ENCODE results near the gene NUDT8. TPM values are rescaled to one million over a fixed set of nuclear protein-coding genes. Genes with fewer than 3 reads are reported as not detected.
A peak's percentile ranks its signal among the peaks of the same experiment; 100 is the strongest.

Gene NUDT8
- total and polyA plus RNA-seq, 10 of the 15 experiments (the other 5 are each of a cell fraction or from before 2014, with no cell fraction given): 0.32 to 18.2 (median 9.8) TPM

DNA sequence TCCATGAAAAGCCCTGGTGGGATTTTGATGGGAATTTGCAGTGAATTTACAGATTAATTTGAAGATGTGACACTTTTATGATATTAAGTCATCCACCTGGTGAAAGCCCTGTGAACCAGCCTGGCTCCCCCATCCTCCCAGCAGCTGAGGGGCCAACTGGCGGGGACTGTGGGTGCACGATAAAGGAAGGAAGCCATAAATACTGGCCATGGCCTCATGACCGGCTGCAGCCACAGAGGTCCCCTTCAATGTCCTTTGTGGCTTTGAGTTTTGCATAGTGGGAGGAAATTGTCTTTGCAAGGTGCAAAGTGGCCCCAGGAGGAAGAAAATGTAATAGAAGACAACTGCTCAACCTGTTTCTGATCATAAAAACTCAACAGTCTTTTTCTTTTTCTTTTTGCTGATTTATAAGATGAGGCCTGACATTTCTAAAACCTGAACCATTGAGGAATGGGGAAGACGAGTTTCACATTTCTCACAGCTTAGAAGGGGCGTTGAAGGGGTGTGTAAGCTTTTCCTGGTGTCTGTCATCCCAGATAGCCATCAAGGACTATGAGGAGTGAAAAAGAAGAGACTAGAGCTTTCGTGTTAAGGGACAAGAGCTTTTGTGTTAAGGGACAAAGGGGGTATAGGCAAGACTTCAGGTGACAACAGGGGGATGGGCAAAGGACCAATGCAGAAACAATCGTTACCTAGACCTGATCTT lies 29.3 kb downstream of the NUDT8 start (continued):
- TF ChIP-seq, protein P1, sequence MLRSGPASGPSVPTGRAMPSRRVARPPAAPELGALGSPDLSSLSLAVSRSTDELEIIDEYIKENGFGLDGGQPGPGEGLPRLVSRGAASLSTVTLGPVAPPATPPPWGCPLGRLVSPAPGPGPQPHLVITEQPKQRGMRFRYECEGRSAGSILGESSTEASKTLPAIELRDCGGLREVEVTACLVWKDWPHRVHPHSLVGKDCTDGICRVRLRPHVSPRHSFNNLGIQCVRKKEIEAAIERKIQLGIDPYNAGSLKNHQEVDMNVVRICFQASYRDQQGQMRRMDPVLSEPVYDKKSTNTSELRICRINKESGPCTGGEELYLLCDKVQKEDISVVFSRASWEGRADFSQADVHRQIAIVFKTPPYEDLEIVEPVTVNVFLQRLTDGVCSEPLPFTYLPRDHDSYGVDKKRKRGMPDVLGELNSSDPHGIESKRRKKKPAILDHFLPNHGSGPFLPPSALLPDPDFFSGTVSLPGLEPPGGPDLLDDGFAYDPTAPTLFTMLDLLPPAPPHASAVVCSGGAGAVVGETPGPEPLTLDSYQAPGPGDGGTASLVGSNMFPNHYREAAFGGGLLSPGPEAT (IDR thresholded peaks at IDR 0.05; ENCODE audit: low read depth): peak; percentile 59
- no peak for TF ChIP-seq RCOR1 (conservative IDR thresholded peaks at IDR 0.05; ENCODE audit: low read depth, low read length)
- no peak for TF ChIP-seq RELA (IDR thresholded peaks at IDR 0.05; ENCODE audit: borderline replicate concordance, partially characterized antibody)
- TF ChIP-seq, protein P2, sequence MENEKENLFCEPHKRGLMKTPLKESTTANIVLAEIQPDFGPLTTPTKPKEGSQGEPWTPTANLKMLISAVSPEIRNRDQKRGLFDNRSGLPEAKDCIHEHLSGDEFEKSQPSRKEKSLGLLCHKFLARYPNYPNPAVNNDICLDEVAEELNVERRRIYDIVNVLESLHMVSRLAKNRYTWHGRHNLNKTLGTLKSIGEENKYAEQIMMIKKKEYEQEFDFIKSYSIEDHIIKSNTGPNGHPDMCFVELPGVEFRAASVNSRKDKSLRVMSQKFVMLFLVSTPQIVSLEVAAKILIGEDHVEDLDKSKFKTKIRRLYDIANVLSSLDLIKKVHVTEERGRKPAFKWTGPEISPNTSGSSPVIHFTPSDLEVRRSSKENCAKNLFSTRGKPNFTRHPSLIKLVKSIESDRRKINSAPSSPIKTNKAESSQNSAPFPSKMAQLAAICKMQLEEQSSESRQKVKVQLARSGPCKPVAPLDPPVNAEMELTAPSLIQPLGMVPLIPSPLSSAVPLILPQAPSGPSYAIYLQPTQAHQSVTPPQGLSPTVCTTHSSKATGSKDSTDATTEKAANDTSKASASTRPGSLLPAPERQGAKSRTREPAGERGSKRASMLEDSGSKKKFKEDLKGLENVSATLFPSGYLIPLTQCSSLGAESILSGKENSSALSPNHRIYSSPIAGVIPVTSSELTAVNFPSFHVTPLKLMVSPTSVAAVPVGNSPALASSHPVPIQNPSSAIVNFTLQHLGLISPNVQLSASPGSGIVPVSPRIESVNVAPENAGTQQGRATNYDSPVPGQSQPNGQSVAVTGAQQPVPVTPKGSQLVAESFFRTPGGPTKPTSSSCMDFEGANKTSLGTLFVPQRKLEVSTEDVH (IDR thresholded peaks at IDR 0.05; ENCODE audit: low read depth, partially characterized antibody): no peak
- TF ChIP-seq HSF1 (IDR thresholded peaks at IDR 0.05; ENCODE audit: low read depth, low read length): no peak
- 0 out of 3 replicates have a peak, but pooled peaks of 1 of the 2 experiments have one; percentile 33 for TF ChIP-seq EGR1 (IDR thresholded peaks at IDR 0.05; ENCODE audit: borderline replicate concordance in 1 of 2, low read depth in 2 of 2, low read length in 2 of 2)
- no peak for TF ChIP-seq EZH2 (IDR thresholded peaks at IDR 0.05; ENCODE audit: borderline replicate concordance, control insufficient read depth, low read depth, low read length)
- peak; percentile 54; the same call in 1 of the 2 replicates for TF ChIP-seq NFIC (IDR thresholded peaks at IDR 0.05; ENCODE audit: low read depth, low read length)
- no peak for TF ChIP-seq CEBPZ (IDR thresholded peaks at IDR 0.05; ENCODE audit: low read depth, low read length)
- peak; percentile 14 to 83; a peak in 3 of 4 replicates for TF ChIP-seq EP300 (IDR thresholded peaks at IDR 0.05; ENCODE audit: borderline replicate concordance in 1 of 2, control insufficient read depth in 1 of 2, low read depth in 2 of 2, low read length in 2 of 2)
- TF ChIP-seq MXI1 (IDR thresholded peaks at IDR 0.05; ENCODE audit: low read depth, low read length): no peak
- TF ChIP-seq BACH1 (IDR thresholded peaks at IDR 0.05; ENCODE audit: borderline replicate concordance): no peak
